Osteoblast (primary cell): ENCODE measurements around the gene RBKS. TPM values are rescaled to one million over a fixed set of nuclear protein-coding genes. Genes with fewer than 3 reads are reported as not detected.

Experiments
- DNase-seq: peaks from one replicate; pipeline ENCODE4 v3.0.0; 2011; ENCODE audit warnings: low spot score, mixed read lengths; ENCODE audit not compliant: insufficient read length; ENCODE audit errors: missing footprints
- H2AFZ ChIP-seq: 2 replicates; pipeline ENCODE4 v1.6.0; 2011; ENCODE audit warnings: mild to moderate bottlenecking, low read length
- H3K27ac ChIP-seq: 2 replicates; pipeline ENCODE4 v1.5.1; 2011; ENCODE audit warnings: mild to moderate bottlenecking, low read depth, low read length, moderate library complexity
- H3K27me3 ChIP-seq: 2 replicates; pipeline ENCODE4 v1.6.0; 2012; ENCODE audit warnings: mild to moderate bottlenecking, control low read depth, inconsistent platforms, low read length, moderate library complexity; ENCODE audit not compliant: insufficient read depth
- H3K36me3 ChIP-seq: 2 replicates; pipeline ENCODE4 v1.5.1; 2011; ENCODE audit warnings: mild to moderate bottlenecking, low read length, control low read depth, moderate library complexity; ENCODE audit not compliant: insufficient read depth
- H3K4me1 ChIP-seq: 2 replicates; pipeline ENCODE4 v1.5.1; 2011; ENCODE audit warnings: mild to moderate bottlenecking, low read length, control low read depth, moderate library complexity; ENCODE audit not compliant: insufficient read depth
- H3K4me2 ChIP-seq: 2 replicates; pipeline ENCODE4 v1.6.0; 2011; ENCODE audit warnings: mild to moderate bottlenecking, low read length; ENCODE audit not compliant: insufficient read depth
- H3K4me3 ChIP-seq: fragments of 200-600 bp; sonication (generic); 3 replicates; pipeline ENCODE4 v1.5.1; 2012; ENCODE audit warnings: mild to moderate bottlenecking, low read length, inconsistent platforms; ENCODE audit not compliant: insufficient read depth
- H3K79me2 ChIP-seq: 2 replicates; pipeline ENCODE4 v1.6.0; 2012; ENCODE audit warnings: mild to moderate bottlenecking, low read length, control low read depth, inconsistent platforms; ENCODE audit not compliant: insufficient read depth
- H3K9me3 ChIP-seq: 2 replicates; pipeline ENCODE4 v1.5.1; 2011; ENCODE audit warnings: low read depth, low read length, control low read depth
- H4K20me1 ChIP-seq: 2 replicates; pipeline ENCODE4 v1.6.0; 2012; ENCODE audit warnings: mild to moderate bottlenecking, low read length, control low read depth; ENCODE audit not compliant: insufficient read depth
- CTCF ChIP-seq: IDR thresholded peaks from 2 replicates; pipeline ENCODE4 v1.5.1; 2011; ENCODE audit warnings: mild to moderate bottlenecking, low read depth, low read length, moderate library complexity; ENCODE audit errors: extremely low read depth
- total RNA-seq: library from RNA; depleted of rRNA; stranded (reverse); fragments of >200 nt; gene quantifications from 2 replicates; pipeline ENCODE4 v1.2.3, GENCODE V29; 2012

RBKS gene
- total RNA-seq, 1 donor, result 1.1 TPM

- Histone ChIP-seq H2AFZ (no peak overlapping the region), H3K36me3 (no peaks in the 10 kb centered on the region), H3K4me1 (peaks cover 59% of the 10 kb centered on the region), H3K79me2 (peaks cover 7% of the 10 kb centered on the region), H4K20me1 (no peaks in the 10 kb centered on the region), H3K4me3 (no peak overlapping the region), H3K27me3 (no peaks in the 10 kb centered on the region), H3K4me2 (no peak overlapping the region), H3K27ac (peak overlapping the region; percentile 98), H3K9me3 (no peaks in the 10 kb centered on the region)
- no peak for DNase-seq
- no peak for TF ChIP-seq CTCF
These were observed 89.3 kb downstream of the RBKS start for GRCh38 chr2:27800856-27801255.

GRCh38 chr2:27799646-27800010 lies 90.6 kb downstream of the RBKS start:
- H3K4me3 ChIP-seq, result no peak overlapping the region

GRCh38 chr2:27798948-27799645 lies 91.1 kb downstream of the RBKS start:
- DNase-seq, result peak; percentile 95
- Histone ChIP-seq H3K36me3 (no peaks in the 10 kb centered on the region), H3K9me3 (no peaks in the 10 kb centered on the region), H3K4me1 (peaks cover 60% of the 10 kb centered on the region), H2AFZ (peak overlapping the region; percentile 30), H3K27me3 (no peaks in the 10 kb centered on the region), H3K4me3 (no peak overlapping the region), H3K27ac (peak overlapping the region; percentile 98), H4K20me1 (no peaks in the 10 kb centered on the region), H3K79me2 (peaks cover 7% of the 10 kb centered on the region), H3K4me2 (peak overlapping the region; percentile 43)
- no peak for TF ChIP-seq CTCF

More at GRCh38 chr2:27799646-27800010, 90.6 kb downstream of the RBKS start:
- H3K9me3 ChIP-seq, result no peaks in the 10 kb centered on the region
- peak overlapping the region; percentile 98 for H3K27ac ChIP-seq
- peaks cover 7% of the 10 kb centered on the region for H3K79me2 ChIP-seq
- no peaks in the 10 kb centered on the region for H3K36me3 ChIP-seq
- peak overlapping the region; percentile 30 for H2AFZ ChIP-seq
- DNase-seq, result peak; percentile 84
- H3K27me3 ChIP-seq, result no peaks in the 10 kb centered on the region
- H4K20me1 ChIP-seq, result no peaks in the 10 kb centered on the region
- peak; percentile 14 for TF ChIP-seq CTCF
- H3K4me1 ChIP-seq, result peaks cover 65% of the 10 kb centered on the region
- H3K4me2 ChIP-seq, result peak overlapping the region; percentile 43

- Histone ChIP-seq H4K20me1 (no peaks in the 10 kb centered on the region), H3K36me3 (no peaks in the 10 kb centered on the region), H3K27me3 (no peaks in the 10 kb centered on the region), H2AFZ (no peak overlapping the region), H3K27ac (peak overlapping the region; percentile 98), H3K4me3 (no peak overlapping the region), H3K79me2 (peaks cover 7% of the 10 kb centered on the region), H3K4me2 (peak overlapping the region; percentile 15), H3K9me3 (no peaks in the 10 kb centered on the region), H3K4me1 (peaks cover 60% of the 10 kb centered on the region)
- no peak for TF ChIP-seq CTCF
- DNase-seq, result no peak
These were observed 91.7 kb downstream of the RBKS start for GRCh38 chr2:27798486-27798885.
